Skeletal muscle tissue (tissue), 4 donors: ENCODE results near the gene PRLR. TPM values are rescaled to one million over a fixed set of nuclear protein-coding genes. Genes with fewer than 3 reads are reported as not detected.

Experiments used
- H3K27ac ChIP-seq: one replicate; pipeline ENCODE4 v1.7.0; 2013; ENCODE audit warnings: mild to moderate bottlenecking, low read depth, low read length, inconsistent platforms
- H3K27me3 ChIP-seq, 3 donors: one replicate each; pipeline ENCODE4 v1.7.0; 2013; ENCODE audit warnings: low read length in 3 of 3; ENCODE audit not compliant: control insufficient read depth in 3 of 3, insufficient read depth in 3 of 3
- H3K36me3 ChIP-seq, 3 donors: one replicate each; pipeline ENCODE4 v1.7.0; 2013; ENCODE audit warnings: low read length in 3 of 3; ENCODE audit not compliant: control insufficient read depth in 3 of 3, insufficient read depth in 3 of 3
- H3K4me1 ChIP-seq, 3 donors: one replicate each; pipeline ENCODE4 v1.7.0; 2013; ENCODE audit warnings: low read length in 3 of 3, mild to moderate bottlenecking in 3 of 3; ENCODE audit not compliant: control insufficient read depth in 3 of 3, insufficient read depth in 3 of 3
- H3K4me3 ChIP-seq, 3 donors: one replicate each; pipeline ENCODE4 v1.7.0; 2013; ENCODE audit warnings: low read length in 3 of 3
- H3K9ac ChIP-seq, 3 donors: one replicate each; pipeline ENCODE4 v1.7.0; 2013; ENCODE audit warnings: low read length in 3 of 3, mild to moderate bottlenecking in 3 of 3, moderate library complexity in 2 of 3, low read depth in 1 of 3
- H3K9me3 ChIP-seq, 3 donors: one replicate each; pipeline ENCODE4 v1.7.0; 2013; ENCODE audit warnings: low read length in 3 of 3; ENCODE audit not compliant: control insufficient read depth in 3 of 3
- total RNA-seq: library from RNA; depleted of rRNA; stranded (reverse); fragments of >200 nt; gene quantifications from one replicate; pipeline ENCODE4 v1.2.3, GENCODE V29; 2014
- donor health status: Osteomylitis.

PRLR gene
- total RNA-seq, 1 donor from 2014 or later = 0.52 TPM

GRCh38 chr5:35009019-35009418 is 221.3 kb downstream of the PRLR start:
- Histone ChIP-seq H3K4me3 (no peak overlapping the region), H3K9ac (no peak overlapping the region), H3K27me3 (peaks cover 0 to 3% (median 2%) of the 10 kb centered on the region in 3 donors), H3K36me3 (no peaks in the 10 kb centered on the region), H3K9me3 (no peaks in the 10 kb centered on the region), H3K4me1 (no peaks in the 10 kb centered on the region), H3K27ac (no peak overlapping the region)

- H3K4me3 ChIP-seq = no peak overlapping the region
- H3K27me3 ChIP-seq = peaks cover 4 to 7% (median 4%) of the 10 kb centered on the region in 3 donors
- no peaks in the 10 kb centered on the region for H3K36me3 ChIP-seq
- H3K9me3 ChIP-seq = no peaks in the 10 kb centered on the region
- H3K4me1 ChIP-seq = no peaks in the 10 kb centered on the region
- H3K9ac ChIP-seq = no peak overlapping the region
- no peak overlapping the region for H3K27ac ChIP-seq
These were observed 225.5 kb downstream of the PRLR start for GRCh38 chr5:35004771-35005170.

GRCh38 chr5:35004200-35004599 is 226.1 kb downstream of the PRLR start:
- H3K4me1 ChIP-seq = no peaks in the 10 kb centered on the region
- H3K9ac ChIP-seq = no peak overlapping the region
- H3K36me3 ChIP-seq = no peaks in the 10 kb centered on the region
- H3K27ac ChIP-seq = no peak overlapping the region
- peaks cover 4 to 7% (median 4%) of the 10 kb centered on the region in 3 donors for H3K27me3 ChIP-seq
- H3K4me3 ChIP-seq = no peak overlapping the region
- no peaks in the 10 kb centered on the region for H3K9me3 ChIP-seq

GRCh38 chr5:35003018-35003957 is 227.0 kb downstream of the PRLR start:
- no peaks in the 10 kb centered on the region for H3K4me1 ChIP-seq
- no peak overlapping the region for H3K4me3 ChIP-seq
- no peak overlapping the region for H3K27ac ChIP-seq
- H3K9me3 ChIP-seq = no peaks in the 10 kb centered on the region
- H3K36me3 ChIP-seq = no peaks in the 10 kb centered on the region
- H3K9ac ChIP-seq = no peak overlapping the region
- peaks cover 4% of the 10 kb centered on the region in 3 donors for H3K27me3 ChIP-seq

GRCh38 chr5:35002459-35002858 is 227.8 kb downstream of the PRLR start:
- Histone ChIP-seq H3K27ac (no peak overlapping the region), H3K27me3 (peaks cover 4% of the 10 kb centered on the region in 3 donors), H3K4me3 (no peak overlapping the region), H3K4me1 (no peaks in the 10 kb centered on the region), H3K36me3 (no peaks in the 10 kb centered on the region), H3K9ac (no peak overlapping the region), H3K9me3 (no peaks in the 10 kb centered on the region)

GRCh38 chr5:35001842-35002241 is 228.4 kb downstream of the PRLR start:
- Histone ChIP-seq H3K9me3 (no peaks in the 10 kb centered on the region), H3K4me3 (no peak overlapping the region), H3K36me3 (no peaks in the 10 kb centered on the region), H3K9ac (no peak overlapping the region), H3K27me3 (peaks cover 4% of the 10 kb centered on the region in 3 donors), H3K27ac (no peak overlapping the region), H3K4me1 (no peaks in the 10 kb centered on the region)

Other genes with a start within 250 kb of the PRLR start
- gene AGXT2, start 182.5 kb downstream of the PRLR start, total RNA-seq = not detected